Measurements from ENCODE around the gene S100A8.

Gene S100A8

GRCh38 chr1:153389973-153390879 is 647 bp downstream of the S100A8 start:
- DNase-seq = no peak

- no peak for DNase-seq
These were observed 1.5 kb downstream of the S100A8 start for GRCh38 chr1:153389401-153389800.

- no peak for DNase-seq
These were observed 3.1 kb downstream of the S100A8 start for GRCh38 chr1:153387785-153388184.

GRCh38 chr1:153387001-153387400 is 3.9 kb downstream of the S100A8 start:
- no peak for DNase-seq

- no peak for DNase-seq
These were observed 4.4 kb downstream of the S100A8 start for GRCh38 chr1:153386500-153386901.

GRCh38 chr1:153384958-153385580 is 5.8 kb downstream of the S100A8 start:
- no peak for DNase-seq

- DNase-seq = no peak
These were observed 10.2 kb downstream of the S100A8 start for GRCh38 chr1:153380711-153381110.

- DNase-seq = no peak
These were observed 11.3 kb downstream of the S100A8 start for GRCh38 chr1:153379591-153379990.

GRCh38 chr1:153375511-153375910 is 15.4 kb downstream of the S100A8 start, which contains the start of gene S100A12:
Gene S100A12 (minus strand): TSS chr1:153375621. CDS start chr1:153374592, 1,029 bp downstream.
- no peak for DNase-seq

- DNase-seq = no peak
These were observed 16.8 kb downstream of the S100A8 start for GRCh38 chr1:153374071-153374470.

- DNase-seq = no peak
These were observed 18.3 kb downstream of the S100A8 start for GRCh38 chr1:153372571-153372970.

- DNase-seq = no peak
These were observed 19.6 kb downstream of the S100A8 start for GRCh38 chr1:153371231-153371630.

- DNase-seq = no peak
These were observed 20.7 kb downstream of the S100A8 start for GRCh38 chr1:153370146-153370545.

- no peak for DNase-seq
These were observed 22.4 kb downstream of the S100A8 start for GRCh38 chr1:153368495-153368894.

- DNase-seq = no peak
These were observed 23.8 kb downstream of the S100A8 start for GRCh38 chr1:153367090-153367489.

GRCh38 chr1:153366261-153366660 is 24.6 kb downstream of the S100A8 start:
- no peak for DNase-seq

GRCh38 chr1:153365696-153366095 is 25.2 kb downstream of the S100A8 start:
- no peak for DNase-seq

- DNase-seq = no peak
These were observed 25.9 kb downstream of the S100A8 start for GRCh38 chr1:153364766-153365666.

GRCh38 chr1:153364156-153364555 is 26.7 kb downstream of the S100A8 start:
- DNase-seq = no peak

GRCh38 chr1:153363641-153364040 is 27.2 kb downstream of the S100A8 start:
- no peak for DNase-seq

GRCh38 chr1:153362187-153362775 is 28.6 kb downstream of the S100A8 start:
- DNase-seq = no peak

GRCh38 chr1:153361480-153362109 is 29.3 kb downstream of the S100A8 start:
- DNase-seq = no peak
